IPS DF 6.9 (cell line): ENCODE results near the gene TM9SF4.

Source experiments
- DNase-seq: peaks from one replicate; pipeline ENCODE4 v3.0.0-alpha.2; 2013; ENCODE audit warnings: low read depth, low spot score
- H3K27ac ChIP-seq: one replicate; pipeline ENCODE4 v1.5.1; 2013; ENCODE audit warnings: low read length, control low read depth
- H3K27me3 ChIP-seq: 2 replicates; pipeline ENCODE4 v1.6.1; 2013; ENCODE audit warnings: mild to moderate bottlenecking, low read length; ENCODE audit not compliant: control insufficient read depth, insufficient read depth
- H3K36me3 ChIP-seq: 2 replicates; pipeline ENCODE4 v1.6.1; 2013; ENCODE audit warnings: low read length; ENCODE audit not compliant: control insufficient read depth, insufficient read depth
- H3K4me1 ChIP-seq: 2 replicates; pipeline ENCODE4 v1.6.1; 2013; ENCODE audit warnings: low read length; ENCODE audit not compliant: control insufficient read depth, insufficient read depth
- H3K4me3 ChIP-seq: 2 replicates; pipeline ENCODE4 v1.5.1; 2013; ENCODE audit warnings: mild to moderate bottlenecking, low read length
- H3K9me3 ChIP-seq: 2 replicates; pipeline ENCODE4 v1.6.1; 2013; ENCODE audit warnings: low read length, inconsistent platforms; ENCODE audit not compliant: control insufficient read depth, insufficient read depth
- WGBS: extraction: QIAGEN DNeasy Blood & Tissue Kit; methylation state at CpG from one replicate; pipeline ENCODE4 v1.1.7; 2013; ENCODE audit warnings: mixed read lengths, missing lambda C conversion rate; ENCODE audit not compliant: insufficient read length, insufficient coverage; 5-methylcytosine and 5-hydroxymethylcytosine counted together

Gene TM9SF4

GRCh38 chr20:32091888-32092346 is 17.6 kb upstream of the TM9SF4 start:
- WGBS: no CpG with 5 or more reads among the region's 7 CpGs
- no peaks in the 10 kb centered on the region for H3K36me3 ChIP-seq

GRCh38 chr20:32098786-32099185 is 10.7 kb upstream of the TM9SF4 start:
- no peaks in the 10 kb centered on the region for H3K36me3 ChIP-seq
- no peak for DNase-seq
- no peak overlapping the region for H3K4me3 ChIP-seq
- H3K27me3 ChIP-seq: no peaks in the 10 kb centered on the region
- no peak overlapping the region for H3K27ac ChIP-seq
- no peaks in the 10 kb centered on the region for H3K9me3 ChIP-seq
- WGBS: no CpG with 5 or more reads among the region's 6 CpGs
- H3K4me1 ChIP-seq: no peaks in the 10 kb centered on the region

More at GRCh38 chr20:32091888-32092346, 17.6 kb upstream of the TM9SF4 start:
- Histone ChIP-seq H3K27ac (no peak overlapping the region), H3K4me3 (no peak overlapping the region), H3K27me3 (no peaks in the 10 kb centered on the region), H3K9me3 (no peaks in the 10 kb centered on the region), H3K4me1 (peaks cover 8% of the 10 kb centered on the region; the same call in 1 of the 2 replicates)
- DNase-seq: no peak

- Histone ChIP-seq H3K9me3 (no peaks in the 10 kb centered on the region), H3K27me3 (no peaks in the 10 kb centered on the region), H3K4me1 (no peaks in the 10 kb centered on the region), H3K4me3 (no peak overlapping the region; the same call in 1 of the 2 replicates), H3K27ac (no peak overlapping the region), H3K36me3 (no peaks in the 10 kb centered on the region)
- WGBS: no CpG with 5 or more reads among the region's 5 CpGs
- no peak for DNase-seq
Observed at GRCh38 chr20:32108814-32109391, 611 bp upstream of the TM9SF4 start.

- no CpG with 5 or more reads among the region's 8 CpGs for WGBS
- no peak for DNase-seq
- no peaks in the 10 kb centered on the region for H3K9me3 ChIP-seq
- H3K27me3 ChIP-seq: no peaks in the 10 kb centered on the region
- no peaks in the 10 kb centered on the region for H3K4me1 ChIP-seq
- no peaks in the 10 kb centered on the region for H3K36me3 ChIP-seq
- peak overlapping the region; percentile 57 for H3K4me3 ChIP-seq
- no peak overlapping the region for H3K27ac ChIP-seq
Observed at GRCh38 chr20:32110173-32110704, 725 bp downstream of the TM9SF4 start.

- peak overlapping the region; percentile 57; the same call in 1 of the 2 replicates for H3K4me3 ChIP-seq
- no peak for DNase-seq
- WGBS: no CpG with 5 or more reads among the region's 3 CpGs
- H3K27ac ChIP-seq: no peak overlapping the region
- no peaks in the 10 kb centered on the region for H3K4me1 ChIP-seq
- H3K9me3 ChIP-seq: no peaks in the 10 kb centered on the region
- no peaks in the 10 kb centered on the region for H3K27me3 ChIP-seq
- H3K36me3 ChIP-seq: no peaks in the 10 kb centered on the region
Observed at GRCh38 chr20:32110727-32111126, 1.2 kb downstream of the TM9SF4 start.

GRCh38 chr20:32111156-32111686 is 1.7 kb downstream of the TM9SF4 start:
- no peaks in the 10 kb centered on the region for H3K4me1 ChIP-seq
- DNase-seq: no peak
- H3K27ac ChIP-seq: no peak overlapping the region
- no peak overlapping the region for H3K4me3 ChIP-seq
- H3K36me3 ChIP-seq: no peaks in the 10 kb centered on the region
- H3K9me3 ChIP-seq: no peaks in the 10 kb centered on the region
- WGBS: no CpG with 5 or more reads among the region's 3 CpGs
- no peaks in the 10 kb centered on the region for H3K27me3 ChIP-seq

GRCh38 chr20:32111753-32112152 is 2.2 kb downstream of the TM9SF4 start:
- H3K27ac ChIP-seq: no peak overlapping the region
- no peaks in the 10 kb centered on the region for H3K27me3 ChIP-seq
- no peaks in the 10 kb centered on the region for H3K36me3 ChIP-seq
- DNase-seq: no peak
- H3K4me1 ChIP-seq: peaks cover 1% of the 10 kb centered on the region; the same call in 1 of the 2 replicates
- no CpG with 5 or more reads among the region's 3 CpGs for WGBS
- H3K4me3 ChIP-seq: no peak overlapping the region
- H3K9me3 ChIP-seq: no peaks in the 10 kb centered on the region

GRCh38 chr20:32112841-32113240 is 3.3 kb downstream of the TM9SF4 start:
- peaks cover 1% of the 10 kb centered on the region; the same call in 1 of the 2 replicates for H3K4me1 ChIP-seq
- H3K4me3 ChIP-seq: no peak overlapping the region

GRCh38 chr20:32113591-32114260 is 4.2 kb downstream of the TM9SF4 start:
- no peak for DNase-seq
- H3K4me1 ChIP-seq: peaks cover 1% of the 10 kb centered on the region; the same call in 1 of the 2 replicates
- WGBS: no CpG with 5 or more reads among the region's 2 CpGs

More at GRCh38 chr20:32112841-32113240, 3.3 kb downstream of the TM9SF4 start:
- no peak for DNase-seq
- no peaks in the 10 kb centered on the region for H3K9me3 ChIP-seq
- no peak overlapping the region for H3K27ac ChIP-seq
- no peaks in the 10 kb centered on the region for H3K36me3 ChIP-seq
- no peaks in the 10 kb centered on the region for H3K27me3 ChIP-seq
- WGBS: no CpG with 5 or more reads among the region's 5 CpGs

GRCh38 chr20:32114305-32114960 is 4.9 kb downstream of the TM9SF4 start:
- Histone ChIP-seq H3K4me1 (peaks cover 1% of the 10 kb centered on the region; the same call in 1 of the 2 replicates), H3K9me3 (no peaks in the 10 kb centered on the region), H3K27ac (no peak overlapping the region), H3K4me3 (no peak overlapping the region), H3K27me3 (no peaks in the 10 kb centered on the region), H3K36me3 (no peaks in the 10 kb centered on the region)
- no peak for DNase-seq
- no CpG with 5 or more reads among the region's 8 CpGs for WGBS

More at GRCh38 chr20:32113591-32114260, 4.2 kb downstream of the TM9SF4 start:
- Histone ChIP-seq H3K27ac (no peak overlapping the region), H3K36me3 (no peaks in the 10 kb centered on the region), H3K9me3 (no peaks in the 10 kb centered on the region), H3K27me3 (no peaks in the 10 kb centered on the region), H3K4me3 (no peak overlapping the region)
